ENCODE results near the gene DBN1.

The DBN1 gene
- 0.59 to 11.6 (median 2.6) reads per million in 18 experiments for total RNA-seq

DNA sequence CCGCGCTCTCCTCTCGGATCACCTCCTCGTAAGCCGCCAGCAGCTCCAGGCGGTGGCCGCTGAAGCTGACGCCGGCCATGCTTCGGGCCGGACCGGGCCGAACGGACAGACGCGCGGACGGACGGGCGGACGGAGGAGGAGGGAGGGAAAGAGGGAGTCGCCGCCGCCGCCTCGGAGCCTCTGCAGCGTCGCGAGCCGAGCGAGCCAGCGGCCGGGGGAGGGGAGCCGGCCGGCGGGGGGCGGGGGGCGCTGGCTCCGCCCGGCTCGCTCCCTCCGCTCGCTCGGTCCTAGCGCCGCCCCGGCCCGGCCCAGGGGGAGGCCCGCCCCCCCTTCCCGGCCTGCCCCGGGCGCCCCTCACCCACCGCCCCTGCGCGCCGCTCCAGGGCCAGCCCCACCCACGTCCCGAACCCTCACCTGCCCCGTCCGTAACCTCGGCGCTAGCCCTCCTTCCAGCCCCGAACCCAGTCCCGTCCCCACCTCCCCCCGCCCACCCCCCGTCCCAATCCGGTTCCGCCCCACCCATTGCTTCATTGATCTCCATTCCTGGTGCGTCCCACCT is at the start of gene DBN1:
TSS of gene DBN1 (minus strand) at position 192 of the 559 bp plus-strand sequence. CDS start at position 79, 113 bp downstream.
- no peak for DNase-seq

DNA sequence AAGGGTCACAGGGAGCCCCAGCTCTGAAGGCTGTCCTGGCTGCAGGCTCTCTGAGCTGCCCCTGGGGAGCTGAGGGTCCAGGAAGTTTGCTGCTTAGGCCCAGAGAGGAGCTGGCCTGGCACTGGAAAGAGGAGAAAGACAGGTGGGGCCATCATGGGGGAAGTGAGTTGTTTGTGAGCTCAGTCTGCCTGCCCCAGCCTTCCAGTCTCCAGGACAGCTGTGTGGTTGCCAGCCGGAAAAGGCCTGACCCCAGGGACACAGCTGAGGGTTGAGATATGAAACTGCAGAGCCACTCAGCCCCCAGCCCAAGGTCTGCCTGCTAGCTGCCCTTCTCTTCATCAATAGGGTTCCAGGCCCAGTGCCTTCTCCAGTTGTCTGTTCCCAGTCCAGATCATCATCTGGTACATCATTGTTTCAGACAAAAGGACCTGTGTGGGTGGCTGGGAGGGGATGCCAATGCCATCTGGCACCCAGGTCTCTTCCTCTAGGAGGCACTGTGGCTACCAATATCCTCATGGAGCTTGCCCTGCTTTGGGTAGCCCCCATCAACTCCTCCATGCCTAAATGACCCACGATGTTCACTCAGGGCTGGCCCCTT is 47.6 kb upstream of the DBN1 start:
- DNase-seq = no peak

DNA sequence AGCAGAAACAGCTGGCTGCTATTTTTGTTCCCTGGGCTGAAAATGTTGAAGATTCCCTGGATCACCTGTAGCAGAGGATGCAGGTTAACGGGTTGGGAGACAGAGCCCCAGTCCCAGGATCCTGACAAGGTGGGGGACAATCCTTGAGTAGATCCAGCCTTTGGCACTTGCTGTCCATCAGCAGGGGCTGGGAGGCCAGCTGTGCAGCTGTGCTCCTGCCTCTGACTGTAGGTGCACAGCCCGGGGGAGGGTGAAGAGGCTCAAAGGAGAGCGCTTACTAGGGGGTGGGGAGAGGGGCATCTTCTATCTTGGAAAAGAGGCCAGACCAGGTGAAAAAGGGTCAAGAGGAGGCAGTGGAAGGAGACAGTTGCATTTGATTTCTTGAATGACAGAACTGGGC is 46.8 kb upstream of the DBN1 start:
- no peak for DNase-seq

DNA sequence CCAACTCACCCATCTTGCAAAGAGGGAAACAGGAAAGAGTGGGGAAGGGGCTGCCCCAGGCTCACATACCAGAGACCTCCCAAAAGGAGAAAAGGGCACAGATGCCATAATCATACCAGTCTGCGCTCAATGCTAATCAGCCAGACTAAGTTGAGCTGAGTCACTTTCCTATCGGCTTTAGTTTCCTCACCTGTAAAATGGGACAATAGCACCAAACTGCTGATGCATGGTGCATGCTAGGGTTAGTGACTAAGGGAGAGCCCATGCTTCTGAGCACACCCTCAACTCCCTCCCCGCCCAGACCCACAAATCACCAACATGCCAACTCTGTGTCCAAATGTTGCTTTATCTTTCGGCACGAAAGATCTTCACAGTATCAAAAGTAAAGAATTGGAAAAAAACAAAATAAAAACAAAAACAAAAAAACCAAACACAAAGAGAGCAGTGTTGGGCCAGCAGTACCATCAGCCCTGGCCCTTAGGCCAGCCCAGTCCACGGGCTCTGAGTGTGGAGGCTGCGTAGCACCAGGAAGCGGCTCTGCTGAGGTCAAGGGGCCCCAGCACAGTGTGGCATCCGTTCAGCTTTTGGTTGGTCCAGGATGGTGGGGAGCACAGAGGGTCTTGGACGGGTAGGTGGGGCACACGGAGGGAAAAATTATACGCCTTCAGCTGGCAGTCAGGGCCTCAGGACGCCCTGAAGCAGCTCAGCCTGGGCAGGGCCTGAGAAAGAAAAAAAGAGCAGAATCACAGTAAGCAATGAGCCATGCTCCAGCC is 46.2 kb upstream of the DBN1 start:
- no peak for DNase-seq

DNA sequence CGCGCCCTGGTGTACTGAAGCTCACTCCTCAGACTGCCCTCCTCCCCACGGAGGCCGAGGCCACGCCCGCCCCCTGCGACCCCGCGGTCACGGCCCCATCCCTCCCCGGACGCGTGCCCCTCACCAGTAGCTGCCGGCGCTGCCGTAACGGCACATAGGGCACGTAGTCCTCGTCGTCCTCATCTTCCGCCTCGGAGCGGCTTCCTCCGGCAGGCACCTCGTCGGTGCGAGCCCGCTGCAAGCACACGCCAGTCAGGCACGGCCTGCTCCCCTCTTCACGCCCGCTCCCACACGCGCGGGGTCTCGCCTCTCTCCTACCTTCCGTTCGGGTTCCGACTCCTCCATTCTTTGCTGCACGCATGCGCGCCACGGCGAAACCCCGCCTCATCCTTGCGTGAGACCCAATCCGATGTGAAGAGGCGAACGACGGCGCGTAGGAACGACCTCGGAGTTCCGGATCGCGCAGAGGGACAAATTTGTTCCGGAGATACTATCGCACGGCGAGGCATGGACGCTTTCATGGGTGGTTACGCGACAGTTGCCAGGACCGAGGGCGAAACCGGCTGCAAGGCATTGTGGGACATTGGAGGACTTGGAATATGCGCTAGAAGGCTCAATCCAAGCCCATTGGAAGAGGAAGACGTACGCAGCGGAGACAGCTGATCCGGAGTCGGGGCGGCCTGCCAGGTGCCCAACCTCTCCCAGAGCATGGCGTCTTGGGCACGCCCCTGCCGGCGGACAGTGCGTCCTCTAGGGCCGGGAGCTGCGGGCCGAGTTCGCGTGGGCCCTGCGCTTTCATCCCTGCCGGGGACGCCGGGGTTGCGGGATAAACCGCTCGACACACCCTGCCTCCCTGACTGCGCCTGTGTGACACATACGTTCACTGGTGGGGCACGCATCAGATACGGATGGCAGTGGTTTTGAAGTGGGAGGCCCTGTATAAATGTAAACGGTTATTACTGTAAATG is 43.5 kb upstream of the DBN1 start, which contains the start of gene DDX41:
TSS of gene DDX41 (minus strand) at position 361 of the 968 bp plus-strand sequence. CDS start at position 345, 16 bp downstream.
- DNase-seq = peak; percentile 99

DNA sequence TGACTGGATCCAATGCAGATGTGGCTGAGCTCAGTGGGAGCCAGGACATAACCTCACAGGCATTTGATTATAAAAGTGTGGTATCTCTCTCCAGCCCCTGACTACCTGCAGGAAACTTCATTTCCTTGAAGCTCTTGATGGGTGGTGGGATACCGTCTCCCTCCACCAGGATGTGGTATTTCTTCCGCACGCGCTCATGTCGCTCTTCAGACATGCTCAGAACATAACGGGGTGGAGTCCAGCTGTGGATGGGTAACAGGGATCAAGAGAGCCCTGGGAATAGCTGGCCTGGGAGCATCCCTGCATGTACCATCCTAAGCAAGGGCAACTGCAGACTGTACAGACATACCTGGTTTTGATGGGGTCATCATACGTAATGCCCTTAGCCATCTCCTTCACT is 42.1 kb upstream of the DBN1 start:
- DNase-seq = no peak

DNA sequence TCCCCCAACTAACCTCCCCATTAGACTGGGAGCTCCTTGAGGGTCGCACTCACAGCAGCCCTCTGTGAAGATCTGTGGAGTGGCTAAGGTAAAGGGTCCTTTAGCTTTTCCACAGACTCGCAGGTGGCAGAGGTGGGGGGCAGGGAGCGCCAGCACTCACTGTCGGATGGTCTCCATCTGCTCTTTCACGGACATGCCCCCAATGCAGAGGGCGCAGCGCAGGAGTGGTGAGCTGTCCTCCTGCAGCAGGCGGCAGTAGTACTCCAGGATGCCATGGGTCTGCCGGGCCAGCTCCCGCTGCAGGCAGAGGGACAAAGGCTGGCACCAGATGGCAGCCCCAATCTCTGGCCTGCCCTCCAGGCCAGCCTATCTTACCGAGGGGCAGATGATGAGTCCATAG is 41.1 kb upstream of the DBN1 start:
- no peak for DNase-seq

DNA sequence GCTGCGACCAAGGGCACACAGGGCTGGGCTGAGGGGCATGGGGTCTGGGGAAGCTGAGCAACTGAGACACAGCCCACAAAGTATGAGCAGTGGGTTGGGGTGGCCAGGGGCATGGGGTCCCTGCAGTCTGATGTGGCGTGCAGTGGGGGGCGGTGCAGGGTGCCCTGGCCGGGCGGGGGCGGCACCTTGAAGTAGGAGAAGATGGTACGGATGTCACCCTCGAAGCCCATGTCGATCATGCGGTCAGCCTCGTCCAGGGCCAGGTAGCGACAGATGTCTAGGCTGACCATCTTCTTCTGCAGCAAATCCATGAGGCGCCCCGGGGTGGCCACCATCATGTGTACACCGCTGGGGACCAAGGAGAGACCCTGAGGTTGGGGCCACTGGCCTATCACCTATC is 40.1 kb upstream of the DBN1 start:
- no peak for DNase-seq

DNA sequence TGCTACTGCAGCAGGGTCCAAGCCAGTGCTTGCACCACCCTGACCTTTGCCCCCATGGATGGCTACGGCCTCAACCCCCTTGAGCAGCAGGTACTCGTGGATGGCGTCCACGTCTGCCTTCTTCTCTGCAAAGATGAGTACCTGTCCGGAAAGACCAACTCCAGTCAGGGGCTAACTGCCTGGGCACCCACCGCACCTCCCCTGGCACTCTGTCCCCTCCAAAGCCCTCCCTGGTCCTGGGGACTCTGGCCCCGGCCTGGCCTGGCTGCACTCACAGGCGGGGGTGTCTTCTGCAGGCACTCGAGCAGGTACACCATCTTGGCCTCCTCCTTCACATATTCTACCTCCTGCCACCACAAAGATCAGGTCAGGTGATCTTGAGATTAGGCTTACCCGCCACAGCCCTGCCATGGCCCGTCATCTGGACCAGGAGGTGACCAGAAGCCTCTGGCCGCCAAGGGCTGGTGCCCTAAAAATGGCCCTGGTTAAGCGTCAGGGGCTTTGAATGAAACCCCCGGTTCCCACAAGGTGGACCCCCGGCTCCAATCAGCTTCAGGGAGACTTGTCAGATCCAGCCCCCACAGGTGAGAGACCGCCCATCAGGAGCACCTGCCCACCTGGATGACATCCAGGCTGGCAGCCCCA is 39.4 kb upstream of the DBN1 start:
- DNase-seq = no peak

DNA sequence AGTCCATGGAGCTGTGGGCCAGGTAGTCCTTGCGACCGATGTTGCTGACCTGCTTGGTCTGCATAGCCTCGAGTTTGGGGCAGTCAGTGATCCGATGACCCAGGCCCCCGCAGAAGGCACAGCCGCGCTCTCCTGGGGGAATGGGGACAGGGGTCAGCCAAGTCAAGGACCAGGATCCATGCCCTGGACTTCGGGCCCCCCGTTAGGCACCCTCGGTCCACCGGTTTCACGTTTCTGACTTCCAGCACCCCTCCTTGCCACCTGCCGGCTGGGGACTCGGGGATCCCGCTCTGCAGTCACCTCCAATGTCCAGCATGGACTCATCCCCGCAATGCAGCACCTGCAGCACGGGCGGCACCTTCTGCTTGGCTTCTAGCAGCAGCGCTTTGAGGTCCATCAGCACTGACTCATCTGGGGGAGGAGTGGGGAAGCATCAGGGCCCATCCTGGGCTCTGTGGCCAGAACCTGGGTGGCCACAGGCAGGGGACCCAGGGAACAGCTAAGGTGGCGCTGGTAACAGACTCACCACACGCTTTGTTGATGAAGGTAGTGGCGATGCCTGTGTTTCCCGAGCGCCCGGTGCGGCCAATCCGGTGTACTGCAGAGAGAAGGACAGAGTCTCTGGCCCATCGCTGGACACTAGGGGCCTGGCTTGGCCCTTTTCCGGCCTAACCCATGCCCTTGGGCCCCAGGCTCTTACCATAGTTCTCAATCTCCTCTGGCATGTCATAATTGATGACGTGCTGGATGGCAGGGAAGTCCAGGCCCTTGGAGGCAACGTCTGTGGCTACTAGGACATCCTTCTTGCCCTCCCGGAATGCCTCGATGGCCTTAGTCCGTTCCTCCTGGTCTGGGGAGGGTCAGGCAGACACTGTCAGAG is 38.6 kb upstream of the DBN1 start:
- DNase-seq = no peak

DNA sequence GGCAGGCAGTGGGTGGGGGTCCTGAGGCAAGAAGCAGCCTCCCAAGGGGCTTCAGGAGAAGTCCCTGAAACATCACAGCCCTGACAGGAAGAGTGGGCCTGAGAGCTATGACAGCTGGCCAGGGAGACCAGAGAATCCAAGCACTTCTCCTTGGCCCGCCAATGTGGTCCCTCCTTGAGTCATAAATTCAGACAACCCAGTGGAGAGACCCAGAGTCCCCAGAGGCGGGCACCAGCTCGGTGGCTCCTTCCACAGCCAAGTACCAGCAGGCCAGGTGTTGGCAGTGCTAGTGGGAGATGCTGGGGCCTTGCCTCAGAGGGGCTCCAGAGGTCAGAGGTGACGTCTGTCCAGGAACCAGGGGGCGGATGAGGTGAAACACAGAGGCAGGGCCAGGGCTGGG is 37.7 kb upstream of the DBN1 start:
- peak in 1 of 2 donors; percentile 22 for DNase-seq

DNA sequence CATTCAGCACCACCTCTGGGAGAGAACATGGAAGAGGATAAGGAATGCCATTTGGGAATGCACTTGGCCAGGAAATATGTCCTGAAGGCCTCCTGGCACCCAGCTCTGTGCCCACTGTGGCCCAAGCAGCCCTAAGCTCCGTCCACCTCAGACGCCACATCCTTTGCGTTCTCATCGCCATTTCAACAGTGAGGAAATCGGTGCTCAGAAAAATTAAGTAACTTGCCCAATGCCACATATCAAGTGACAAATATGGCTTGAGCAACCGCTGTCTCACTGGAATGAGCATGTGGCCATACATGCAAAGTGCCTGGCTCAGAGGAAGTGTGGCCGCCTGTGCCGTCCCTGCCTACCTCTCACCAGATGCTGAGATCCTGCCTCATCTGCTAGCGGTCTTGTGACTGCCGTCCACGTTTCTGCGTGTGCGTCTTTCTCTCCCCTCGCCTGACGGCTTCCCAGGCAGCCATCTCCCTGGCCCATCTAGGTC is 37.2 kb upstream of the DBN1 start:
- peak; percentile 97 to 98 for DNase-seq

DNA sequence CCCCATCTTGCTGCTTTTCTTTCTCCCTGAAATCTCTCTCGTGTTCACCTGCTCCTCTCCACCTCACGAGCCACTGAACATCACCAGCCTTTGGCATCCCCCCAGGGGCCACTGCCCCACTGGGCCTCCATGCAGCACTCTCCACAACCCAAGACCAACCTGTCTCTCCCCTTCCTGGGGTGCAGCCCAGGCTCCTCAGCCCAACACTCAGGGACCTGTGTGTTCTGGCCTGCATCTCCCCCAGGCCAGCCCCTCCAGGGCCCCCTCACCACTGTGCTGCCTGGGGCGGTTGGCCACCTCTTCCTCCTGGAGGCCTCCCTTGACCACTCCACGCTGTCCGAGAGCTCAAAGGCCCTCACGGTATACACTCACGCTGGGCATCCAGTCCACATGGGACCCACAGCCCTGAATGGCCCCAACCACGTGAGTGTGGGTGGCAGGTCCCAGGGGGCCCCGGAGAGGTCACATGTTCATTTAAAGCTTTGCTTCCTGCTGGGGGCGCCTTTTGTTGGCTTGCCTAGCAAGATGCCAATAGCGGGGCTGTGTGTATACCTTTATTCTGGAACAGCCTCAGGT is 36.6 kb upstream of the DBN1 start:
- peak; percentile 46 to 71 for DNase-seq

DNA sequence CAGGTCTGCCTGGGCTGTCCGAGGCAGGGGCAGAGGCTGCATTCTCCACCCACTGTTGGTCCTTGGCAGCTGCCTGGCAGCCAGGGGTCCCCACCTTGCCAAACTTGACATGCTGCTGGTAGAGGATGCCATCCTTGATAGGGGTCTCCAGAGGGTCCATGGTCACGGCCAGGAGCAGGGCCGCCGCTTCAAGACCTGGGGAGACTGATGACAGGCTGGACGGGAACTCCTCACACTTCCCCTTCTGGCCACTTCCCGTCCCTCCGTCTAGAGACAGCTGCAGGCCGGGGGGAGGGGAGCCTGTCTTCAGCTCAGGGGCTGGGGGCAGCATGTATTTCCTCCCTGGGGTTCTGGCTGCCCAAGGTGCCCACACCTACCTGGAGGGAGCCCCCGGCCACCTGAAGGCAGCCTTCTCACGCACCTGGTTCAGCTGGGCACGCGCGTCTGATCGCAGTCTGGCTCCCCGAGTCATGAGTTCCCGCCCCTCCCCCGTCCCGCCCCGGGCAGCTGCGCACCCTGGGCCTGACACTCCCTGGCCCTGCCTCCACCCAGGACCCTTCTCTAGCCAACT is 36.0 kb upstream of the DBN1 start, which contains the start of gene DOK3:
TSS of gene DOK3 (minus strand) at position 446 of the 571 bp plus-strand sequence. CDS start at position 160, 286 bp downstream.
- peak; percentile 72 to 76 for DNase-seq

DNA sequence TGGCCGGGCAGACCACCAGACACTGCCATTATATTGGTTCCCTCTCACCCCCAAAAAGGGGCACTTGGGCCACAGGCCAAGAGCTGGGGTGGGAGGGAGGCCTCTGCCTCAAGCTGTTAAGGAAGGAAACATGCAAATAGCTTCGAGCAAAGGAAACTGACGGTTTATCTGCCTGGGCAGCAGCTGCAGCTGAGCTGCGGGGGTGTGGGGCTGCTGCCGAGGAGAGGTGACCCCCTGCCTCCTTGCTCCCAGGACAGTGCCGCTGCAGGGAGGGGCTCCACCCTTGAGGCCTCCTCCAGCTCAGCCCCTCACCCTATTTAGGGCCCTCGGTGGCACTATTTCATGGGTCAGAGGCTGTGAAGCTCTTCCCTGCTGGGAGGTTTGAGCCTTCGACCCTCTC is 35.4 kb upstream of the DBN1 start:
- DNase-seq = peak; percentile 23 to 31

DNA sequence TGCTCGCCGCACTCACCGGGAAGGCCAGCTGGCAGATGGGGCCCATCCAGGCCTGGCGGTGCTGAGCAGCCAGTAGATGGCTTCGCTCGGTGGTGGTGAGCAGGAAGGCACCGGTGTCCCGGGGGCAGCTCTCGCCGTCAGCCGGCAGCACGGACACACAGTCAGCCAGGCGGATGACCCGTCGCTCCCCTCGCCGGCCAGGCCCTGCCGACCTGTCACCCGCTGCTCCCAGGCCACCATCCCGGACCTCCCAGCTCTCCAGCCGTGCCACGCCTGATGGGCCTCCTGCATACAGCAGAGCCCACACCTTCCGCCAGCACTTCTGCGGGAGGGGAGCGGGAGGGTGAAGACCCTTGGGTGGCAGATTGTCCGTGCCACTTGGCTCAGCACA is 34.8 kb upstream of the DBN1 start:
- DNase-seq = no peak

DNA sequence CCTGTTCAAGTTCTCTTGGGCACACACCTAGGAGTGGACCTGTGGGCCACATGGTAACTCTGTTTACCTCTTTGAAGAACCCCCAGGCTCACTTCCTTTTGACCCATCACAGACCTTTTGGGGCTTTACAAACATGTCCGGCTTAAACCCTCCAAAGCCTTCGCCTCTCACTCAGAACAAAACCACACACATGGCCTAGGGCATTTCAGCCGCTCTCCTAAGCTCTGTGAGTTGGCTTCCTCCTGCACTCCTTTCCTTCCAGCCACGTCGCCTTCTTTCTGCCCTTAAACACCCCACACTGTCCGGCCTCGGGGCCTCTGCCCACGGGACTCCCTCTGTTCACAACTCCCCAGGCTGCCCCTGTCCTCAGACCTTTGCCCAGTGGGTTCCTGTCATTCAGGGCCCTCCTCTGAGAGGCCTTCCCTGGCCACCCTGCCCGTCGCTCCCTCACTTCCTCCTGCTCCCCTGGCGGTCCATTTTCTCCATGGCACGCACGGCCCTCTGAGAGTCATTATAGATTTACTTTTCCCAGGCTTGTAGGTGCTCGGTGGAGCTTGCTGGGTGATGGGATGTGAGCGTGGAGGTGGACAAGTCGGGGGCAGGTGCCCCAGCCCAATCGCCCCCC is 34.3 kb upstream of the DBN1 start:
- DNase-seq = peak; percentile 46 to 49

DNA sequence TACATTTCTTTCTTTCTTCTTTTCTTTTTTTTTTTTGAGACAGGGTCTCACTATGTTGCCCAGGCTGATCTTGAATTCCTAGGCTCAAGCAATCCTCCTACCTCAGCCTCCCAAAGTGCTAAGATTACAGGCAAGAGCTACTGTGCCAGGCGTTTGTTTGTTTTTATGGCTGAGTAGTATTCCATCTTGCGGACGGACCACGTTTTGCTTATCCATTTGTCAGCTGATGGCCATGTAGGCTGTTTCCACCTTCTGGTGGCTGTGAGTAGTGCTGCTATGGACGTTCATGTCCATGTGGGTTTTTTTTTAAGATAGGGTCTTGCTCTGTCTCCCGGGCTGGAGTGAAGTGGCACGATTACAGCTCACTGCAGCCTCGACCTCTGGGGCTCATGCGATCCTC is 33.7 kb upstream of the DBN1 start:
- peak; percentile 33 to 39 for DNase-seq

DNA sequence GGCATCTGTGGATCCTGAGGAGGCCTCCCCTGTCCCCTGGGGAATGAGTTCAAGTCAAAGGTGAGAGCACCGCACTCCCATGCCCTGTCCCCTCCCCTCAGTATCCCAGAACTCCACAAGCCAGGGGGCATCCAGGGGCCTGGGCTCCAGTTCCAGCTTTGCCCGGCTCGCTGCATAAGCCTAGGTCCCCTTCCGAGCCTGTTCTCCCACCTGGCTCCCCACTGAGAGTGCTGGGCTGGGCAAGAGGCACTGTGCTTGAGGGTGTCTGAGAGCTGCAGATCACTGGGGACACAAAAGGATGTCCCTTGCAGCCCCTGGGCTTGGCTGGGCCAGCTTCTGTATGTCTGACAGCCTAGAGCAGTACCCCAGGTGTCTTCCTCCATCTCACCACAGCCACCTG is 31.6 kb upstream of the DBN1 start:
- no peak for DNase-seq

Data from inflammatory macrophage (primary cell).